GM12865 (cell line): ENCODE data around the gene IGFLR1.

Source experiments
- DNase-seq: peaks from one replicate; pipeline ENCODE4 v3.0.0; 2010; ENCODE audit warnings: low read depth
- H3K4me3 ChIP-seq: 2 replicates; pipeline ENCODE4 v1.5.1; 2011; ENCODE audit warnings: mild to moderate bottlenecking, low read depth, low read length, control low read depth
- TF ChIP-seq, protein P1 (sequence below): IDR thresholded peaks from 2 replicates; pipeline ENCODE4 v1.5.1; 2011; ENCODE audit warnings: low read length, control low read depth, low read depth, inconsistent platforms; ENCODE audit not compliant: insufficient read depth; ENCODE audit errors: missing control alignments

IGFLR1 gene, protein sequence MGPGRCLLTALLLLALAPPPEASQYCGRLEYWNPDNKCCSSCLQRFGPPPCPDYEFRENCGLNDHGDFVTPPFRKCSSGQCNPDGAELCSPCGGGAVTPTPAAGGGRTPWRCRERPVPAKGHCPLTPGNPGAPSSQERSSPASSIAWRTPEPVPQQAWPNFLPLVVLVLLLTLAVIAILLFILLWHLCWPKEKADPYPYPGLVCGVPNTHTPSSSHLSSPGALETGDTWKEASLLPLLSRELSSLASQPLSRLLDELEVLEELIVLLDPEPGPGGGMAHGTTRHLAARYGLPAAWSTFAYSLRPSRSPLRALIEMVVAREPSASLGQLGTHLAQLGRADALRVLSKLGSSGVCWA

GRCh38 chr19:35742121-35742724 lies at the start of gene IGFLR1:
TSS of gene IGFLR1 (minus strand) at chr19:35742452. CDS start at chr19:35741180, 1,272 bp downstream.
- TF ChIP-seq, protein P1, sequence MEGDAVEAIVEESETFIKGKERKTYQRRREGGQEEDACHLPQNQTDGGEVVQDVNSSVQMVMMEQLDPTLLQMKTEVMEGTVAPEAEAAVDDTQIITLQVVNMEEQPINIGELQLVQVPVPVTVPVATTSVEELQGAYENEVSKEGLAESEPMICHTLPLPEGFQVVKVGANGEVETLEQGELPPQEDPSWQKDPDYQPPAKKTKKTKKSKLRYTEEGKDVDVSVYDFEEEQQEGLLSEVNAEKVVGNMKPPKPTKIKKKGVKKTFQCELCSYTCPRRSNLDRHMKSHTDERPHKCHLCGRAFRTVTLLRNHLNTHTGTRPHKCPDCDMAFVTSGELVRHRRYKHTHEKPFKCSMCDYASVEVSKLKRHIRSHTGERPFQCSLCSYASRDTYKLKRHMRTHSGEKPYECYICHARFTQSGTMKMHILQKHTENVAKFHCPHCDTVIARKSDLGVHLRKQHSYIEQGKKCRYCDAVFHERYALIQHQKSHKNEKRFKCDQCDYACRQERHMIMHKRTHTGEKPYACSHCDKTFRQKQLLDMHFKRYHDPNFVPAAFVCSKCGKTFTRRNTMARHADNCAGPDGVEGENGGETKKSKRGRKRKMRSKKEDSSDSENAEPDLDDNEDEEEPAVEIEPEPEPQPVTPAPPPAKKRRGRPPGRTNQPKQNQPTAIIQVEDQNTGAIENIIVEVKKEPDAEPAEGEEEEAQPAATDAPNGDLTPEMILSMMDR: no peak
- DNase-seq: peak; percentile 89
- peak within 1 kb of the TSS; percentile 58 for H3K4me3 ChIP-seq

- no peak for DNase-seq
- no peak overlapping the region for H3K4me3 ChIP-seq
- TF ChIP-seq, protein P1: no peak
Measured at GRCh38 chr19:35791814-35792279, 49.6 kb upstream of the IGFLR1 start.

DNA sequence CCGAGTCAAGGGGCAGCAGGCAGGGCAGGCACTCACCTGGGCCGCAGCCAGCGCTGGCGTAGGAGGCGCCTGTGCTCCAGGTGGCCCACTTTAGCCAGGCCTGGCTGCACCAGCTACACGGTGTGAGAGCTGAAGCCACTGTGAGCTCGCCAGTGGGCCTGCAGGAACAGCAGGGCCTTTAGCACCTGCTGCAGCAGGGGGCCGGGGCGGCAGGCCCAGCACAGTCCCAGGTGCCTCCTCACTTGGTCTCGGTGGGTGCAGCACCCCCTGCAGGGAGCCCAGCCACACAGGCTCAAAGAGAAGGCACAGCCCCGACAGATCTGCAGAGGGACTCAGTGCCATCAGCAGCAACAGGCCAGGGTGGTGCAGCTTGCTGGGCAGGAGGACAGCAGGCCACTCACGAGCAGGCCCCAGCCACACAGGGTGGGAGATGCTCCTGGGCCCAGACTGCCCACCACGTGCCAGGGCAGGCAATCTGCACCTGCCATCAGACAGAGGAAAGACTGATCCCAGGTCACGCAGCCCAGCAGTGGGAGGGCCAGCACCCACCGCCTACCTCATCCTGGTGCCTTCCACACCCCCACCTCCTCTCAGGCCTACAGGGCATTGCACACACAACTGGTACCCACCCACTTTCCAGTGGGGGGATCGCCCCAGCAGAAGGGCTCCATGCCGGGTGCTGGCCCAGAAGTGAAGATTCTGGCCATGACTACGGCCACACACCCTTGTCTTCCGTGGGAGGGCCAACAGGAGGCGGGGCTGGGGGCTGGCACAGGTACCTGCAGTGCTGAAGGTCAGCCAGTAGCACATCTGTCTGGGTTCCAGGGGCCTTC lies 48.9 kb upstream of the IGFLR1 start:
- DNase-seq: peak; percentile 41
- no peak overlapping the region for H3K4me3 ChIP-seq
- TF ChIP-seq, protein P1: peak; percentile 29

DNA sequence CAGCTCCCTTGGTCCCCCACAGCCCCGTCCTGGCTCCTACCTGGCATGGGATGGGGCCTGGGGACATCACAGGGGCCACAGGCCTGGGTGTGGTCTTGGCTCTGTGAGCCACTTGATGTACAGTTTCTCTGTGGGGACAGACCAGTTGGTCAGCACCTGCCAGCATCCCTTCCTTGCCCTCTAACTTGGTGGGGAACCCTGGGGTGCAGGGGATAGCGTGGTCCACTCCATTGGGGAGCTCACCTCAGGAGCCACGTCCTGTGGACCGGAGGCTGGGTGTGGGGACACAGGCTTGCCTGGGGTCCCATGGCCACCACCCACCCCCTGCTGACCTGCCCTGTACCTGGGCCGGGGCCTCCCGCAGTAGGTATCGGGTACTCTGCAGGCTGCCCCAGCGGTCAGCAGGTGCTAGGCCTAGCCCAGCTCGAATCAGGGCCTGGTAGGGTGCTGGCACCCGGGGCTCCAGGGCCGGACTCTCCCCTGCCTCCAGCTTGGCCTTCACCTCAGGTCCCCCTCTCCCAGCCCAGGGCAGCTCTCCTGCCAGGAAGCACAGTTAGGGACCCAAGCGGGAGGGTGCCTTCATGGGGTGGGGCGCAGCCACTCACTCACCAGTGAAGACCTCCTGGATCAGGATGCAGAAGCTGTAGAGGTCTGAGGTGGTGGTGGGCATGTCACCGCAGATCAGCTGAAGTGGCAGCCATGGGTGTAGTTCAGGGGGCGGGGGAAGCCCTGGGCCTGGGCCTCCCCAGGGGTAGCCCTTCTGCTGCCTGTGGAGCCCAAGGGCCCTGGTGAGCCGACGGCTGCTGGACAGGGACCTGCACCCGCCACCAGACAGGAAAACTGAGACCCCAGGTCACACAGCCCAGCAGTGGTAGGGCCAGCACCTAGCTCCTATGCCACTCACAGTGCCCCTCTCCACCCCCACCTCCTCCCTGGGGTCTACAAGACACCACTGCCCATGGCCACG lies 48.0 kb upstream of the IGFLR1 start:
- TF ChIP-seq, protein P1: no peak
- H3K4me3 ChIP-seq: no peak overlapping the region
- no peak for DNase-seq

DNA sequence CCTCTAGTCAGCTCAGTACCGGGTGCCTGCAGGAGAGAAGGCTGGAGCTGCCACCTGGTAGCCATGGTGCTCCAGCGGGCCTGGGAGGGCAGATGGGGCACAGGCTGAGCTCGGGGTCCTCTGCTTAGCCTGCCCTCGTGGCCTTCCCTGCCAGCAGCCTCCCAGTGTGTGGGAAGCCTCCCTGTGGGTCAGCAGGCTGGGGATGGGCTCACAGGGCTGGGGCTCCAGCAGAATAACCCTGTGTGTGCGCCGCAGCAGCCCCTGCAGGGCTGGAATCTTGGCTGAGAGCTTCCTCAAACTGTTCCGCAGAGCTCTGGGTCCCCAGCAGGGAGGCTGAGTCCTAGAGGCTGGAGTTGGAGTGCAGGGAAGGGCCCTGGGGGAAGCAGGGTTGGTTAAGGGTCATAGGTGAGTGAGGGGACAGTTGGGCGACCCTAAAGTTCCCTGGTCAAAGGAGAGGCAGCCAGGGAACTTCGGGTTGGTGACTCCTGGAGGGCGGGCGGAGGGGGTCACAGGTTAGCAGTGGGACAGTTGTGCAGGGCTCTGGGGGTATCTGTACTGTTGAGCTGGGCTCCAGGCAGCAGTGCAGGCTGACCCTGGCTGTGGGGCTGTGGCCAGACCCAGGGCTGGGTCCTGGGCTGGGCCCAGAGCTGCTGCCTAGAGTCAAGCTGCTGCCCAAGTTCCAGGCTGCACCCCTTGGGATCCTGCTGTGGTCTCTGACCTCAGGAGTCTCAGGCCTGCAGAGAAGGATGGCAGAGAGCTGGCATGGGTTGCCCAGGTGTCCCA lies 47.1 kb upstream of the IGFLR1 start:
- H3K4me3 ChIP-seq: no peak overlapping the region
- DNase-seq: no peak
- TF ChIP-seq, protein P1: no peak
